AG04450 (cell line): ENCODE measurements around the gene PRCD. TPM values are rescaled to one million over a fixed set of nuclear protein-coding genes. Genes with fewer than 3 reads are reported as not detected.

Source experiments
- CTCF ChIA-PET: fragments of 300-600, 350-600 bp; formaldehyde crosslinking; extraction: SDS; loops from one replicate; lab custom pipeline; 2022; ENCODE audit warnings: antibody characterized with exemption, inconsistent platforms; lab: Charles Lee
- POLR2A ChIA-PET: fragments of 350-600 bp; formaldehyde crosslinking; extraction: SDS; loops from one replicate; lab custom pipeline; 2021; ENCODE audit warnings: antibody characterized with exemption, inconsistent platforms; lab: Yijun Ruan, JAX
- DNase-seq: peaks from one replicate; pipeline ENCODE4 v3.0.0-alpha.2; 2011; ENCODE audit warnings: low read depth, low spot score
- H3K27ac ChIP-seq: one replicate; pipeline ENCODE4 v1.5.1; 2012; ENCODE audit warnings: low read depth, low read length, control low read depth
- H3K27me3 ChIP-seq: one replicate; pipeline ENCODE4 v1.6.0; 2012; ENCODE audit warnings: low read length; ENCODE audit not compliant: control insufficient read depth, insufficient read depth
- H3K4me3 ChIP-seq: 2 replicates; pipeline ENCODE4 v1.5.1; 2011; ENCODE audit warnings: mild to moderate bottlenecking, low read depth, low read length, control low read depth
- H3K9me3 ChIP-seq: 2 replicates; pipeline ENCODE4 v1.5.1; 2012; ENCODE audit warnings: low read length; ENCODE audit not compliant: control insufficient read depth, insufficient read depth
- polyA plus RNA-seq: library from polyadenylated mRNA; depleted of rRNA; stranded (reverse); fragments of >200 nt; gene quantifications from 2 replicates; pipeline ENCODE4 v1.2.3, GENCODE V29; 2011
- TF ChIP-seq, protein P1 (sequence below): IDR thresholded peaks from 2 replicates; pipeline ENCODE4 v1.5.1; 2011; ENCODE audit warnings: low read depth, low read length, control low read depth, inconsistent platforms

The PRCD gene
- polyA plus RNA-seq, 1 experiment, result 0.69 TPM

DNA sequence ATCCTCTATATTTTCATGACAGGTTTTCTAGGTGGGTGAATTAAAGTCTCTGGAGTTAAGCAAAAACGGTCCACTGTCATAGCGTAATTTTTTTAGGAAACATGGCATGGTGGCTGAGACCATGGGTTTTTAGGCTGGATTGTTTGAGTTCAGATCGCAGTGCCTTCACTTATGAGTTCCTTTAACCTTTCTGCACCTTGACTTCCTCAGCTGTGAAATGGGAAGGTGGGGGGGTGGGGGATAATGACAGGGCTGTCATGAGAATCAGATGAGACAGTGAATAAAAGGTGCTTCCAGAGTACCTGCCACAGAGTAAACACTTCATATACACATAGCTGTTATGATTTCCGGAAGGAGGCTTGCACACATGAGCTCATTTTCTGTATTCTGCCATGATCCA lies 11.8 kb downstream of the PRCD start:
- no peak overlapping the region for H3K4me3 ChIP-seq
- no peaks in the 10 kb centered on the region for H3K9me3 ChIP-seq
- no peak overlapping the region for H3K27ac ChIP-seq
- DNase-seq, result no peak
- ChIA-PET CTCF (interaction anchor here (1.3 to 2.2 kb wide), 3 partner anchors 11 to 84 kb away, joined by 4 to 10 read pairs (median 5); partner anchors contain the start of gene AANAT), POLR2A (interaction anchor here (1.2 kb wide), 1 partner anchor 22 kb away, joined by 8 read pairs; no protein-coding TSS in a partner anchor)
- no peaks in the 10 kb centered on the region for H3K27me3 ChIP-seq
- TF ChIP-seq, protein P1, sequence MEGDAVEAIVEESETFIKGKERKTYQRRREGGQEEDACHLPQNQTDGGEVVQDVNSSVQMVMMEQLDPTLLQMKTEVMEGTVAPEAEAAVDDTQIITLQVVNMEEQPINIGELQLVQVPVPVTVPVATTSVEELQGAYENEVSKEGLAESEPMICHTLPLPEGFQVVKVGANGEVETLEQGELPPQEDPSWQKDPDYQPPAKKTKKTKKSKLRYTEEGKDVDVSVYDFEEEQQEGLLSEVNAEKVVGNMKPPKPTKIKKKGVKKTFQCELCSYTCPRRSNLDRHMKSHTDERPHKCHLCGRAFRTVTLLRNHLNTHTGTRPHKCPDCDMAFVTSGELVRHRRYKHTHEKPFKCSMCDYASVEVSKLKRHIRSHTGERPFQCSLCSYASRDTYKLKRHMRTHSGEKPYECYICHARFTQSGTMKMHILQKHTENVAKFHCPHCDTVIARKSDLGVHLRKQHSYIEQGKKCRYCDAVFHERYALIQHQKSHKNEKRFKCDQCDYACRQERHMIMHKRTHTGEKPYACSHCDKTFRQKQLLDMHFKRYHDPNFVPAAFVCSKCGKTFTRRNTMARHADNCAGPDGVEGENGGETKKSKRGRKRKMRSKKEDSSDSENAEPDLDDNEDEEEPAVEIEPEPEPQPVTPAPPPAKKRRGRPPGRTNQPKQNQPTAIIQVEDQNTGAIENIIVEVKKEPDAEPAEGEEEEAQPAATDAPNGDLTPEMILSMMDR, result no peak

DNA sequence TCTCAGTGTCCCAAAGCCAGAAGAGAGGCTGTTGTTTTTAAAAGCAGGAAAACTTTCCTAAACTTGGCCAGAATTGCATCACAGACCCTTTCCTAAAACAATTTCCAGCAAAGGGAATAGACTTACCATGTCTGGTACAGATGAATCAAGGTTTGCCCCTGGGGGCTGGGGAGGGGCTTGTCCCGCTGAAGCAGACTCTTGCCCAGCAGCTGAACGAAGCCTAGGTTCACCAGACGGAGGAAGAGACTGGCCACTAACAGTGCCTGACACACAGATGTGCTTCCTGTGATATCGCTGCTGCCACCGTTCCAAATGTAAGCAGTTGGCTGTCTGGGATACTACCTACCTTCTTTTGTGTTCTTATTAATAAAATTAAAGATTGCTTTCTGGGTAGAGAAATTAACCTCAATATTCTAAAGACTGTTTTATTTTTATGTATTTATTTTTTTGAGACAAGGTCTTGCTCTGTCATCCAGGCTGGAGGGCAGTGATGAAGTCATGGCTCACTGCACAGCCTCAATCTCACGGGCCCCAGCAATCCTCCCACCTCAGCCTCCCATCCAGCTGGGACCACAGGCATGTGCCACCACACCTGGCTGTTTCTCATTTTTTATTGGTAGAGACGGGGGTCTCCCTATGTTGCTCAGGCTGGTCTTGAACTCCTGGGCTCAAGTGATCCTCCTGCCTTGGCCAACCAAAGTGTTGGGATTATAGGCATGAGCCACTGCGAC lies 13.5 kb downstream of the PRCD start:
- no peaks in the 10 kb centered on the region for H3K9me3 ChIP-seq
- ChIA-PET POLR2A (no interaction called here), CTCF (interaction anchor here (0.8 to 2.2 kb wide), 3 partner anchors 30 to 71 kb away, joined by 3 to 10 read pairs (median 4); no protein-coding TSS in a partner anchor)
- no peak overlapping the region for H3K27ac ChIP-seq
- H3K27me3 ChIP-seq, result no peaks in the 10 kb centered on the region
- no peak for DNase-seq
- TF ChIP-seq, protein P1, result no peak
- no peak overlapping the region for H3K4me3 ChIP-seq

DNA sequence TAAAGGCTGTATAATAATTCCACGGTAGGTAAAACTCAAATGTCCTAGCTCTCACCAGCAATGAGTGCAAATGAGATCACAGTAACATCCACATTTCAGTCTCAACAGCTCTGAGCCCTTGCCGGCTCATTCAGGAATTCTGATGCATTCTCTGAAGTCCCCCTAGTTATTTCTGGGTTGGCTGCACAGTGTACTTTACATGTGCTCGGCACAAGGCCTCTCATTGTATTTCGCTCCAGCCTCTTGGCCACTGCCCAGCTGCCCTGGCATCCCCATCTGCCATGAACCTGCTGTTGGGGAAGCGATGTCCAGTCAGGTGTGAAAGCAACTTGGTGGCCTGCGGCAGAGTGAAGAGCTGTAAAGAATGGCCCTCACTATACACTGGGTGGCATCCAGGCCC lies 14.3 kb downstream of the PRCD start:
- DNase-seq, result no peak
- no peak overlapping the region for H3K27ac ChIP-seq
- no peaks in the 10 kb centered on the region for H3K9me3 ChIP-seq
- ChIA-PET CTCF (interaction anchor here (0.8 kb wide), 1 partner anchor 32 kb away, joined by 4 read pairs; no protein-coding TSS in a partner anchor), POLR2A (no interaction called here)
- TF ChIP-seq, protein P1, result no peak
- no peaks in the 10 kb centered on the region for H3K27me3 ChIP-seq
- H3K4me3 ChIP-seq, result no peak overlapping the region

DNA sequence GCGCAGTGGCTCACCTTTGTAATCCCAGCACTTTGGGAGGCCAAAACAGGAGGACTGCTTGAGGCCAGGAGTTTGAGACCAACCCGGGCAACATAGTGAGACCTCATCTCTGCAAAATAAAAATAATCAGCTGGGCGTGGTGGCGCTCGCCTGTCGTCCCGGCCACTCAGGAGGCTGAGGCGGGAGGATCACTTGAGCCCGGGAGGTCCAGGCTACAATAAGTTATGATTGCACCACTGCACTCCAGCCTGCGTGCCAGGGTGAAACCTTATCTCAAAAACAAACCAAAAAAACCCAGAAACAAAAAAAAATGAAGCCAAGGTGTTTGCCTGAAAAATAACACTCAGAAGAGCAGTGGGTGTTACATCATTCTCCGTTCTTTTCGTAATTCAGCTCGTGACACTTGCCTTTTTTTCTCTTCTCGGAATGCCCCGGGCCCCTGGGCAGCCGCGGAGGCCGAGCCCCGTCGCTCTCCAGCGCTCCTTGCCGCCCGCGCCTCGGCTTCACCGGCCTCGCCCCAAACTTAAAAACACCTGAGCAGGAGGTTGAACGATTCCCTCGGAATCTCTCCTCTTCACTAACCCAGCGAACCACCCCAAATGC lies 17.0 kb downstream of the PRCD start:
- H3K27me3 ChIP-seq, result no peaks in the 10 kb centered on the region
- ChIA-PET POLR2A (interaction anchor here (0.7 to 2.6 kb wide), 10 partner anchors 10 to 1607 kb away, joined by 3 to 12 read pairs (median 4); partner anchors contain the start of genes CYGB and PRCD), CTCF (interaction anchor here (0.6 to 4.3 kb wide), 7 partner anchors 9 to 1232 kb away, joined by 3 to 23 read pairs (median 4); no protein-coding TSS in a partner anchor)
- H3K9me3 ChIP-seq, result no peaks in the 10 kb centered on the region
- H3K4me3 ChIP-seq, result peak overlapping the region; percentile 95
- no peak for DNase-seq
- H3K27ac ChIP-seq, result peak overlapping the region; percentile 67
- TF ChIP-seq, protein P1, result no peak
